ENCODE results near the gene KCTD19.

DNA sequence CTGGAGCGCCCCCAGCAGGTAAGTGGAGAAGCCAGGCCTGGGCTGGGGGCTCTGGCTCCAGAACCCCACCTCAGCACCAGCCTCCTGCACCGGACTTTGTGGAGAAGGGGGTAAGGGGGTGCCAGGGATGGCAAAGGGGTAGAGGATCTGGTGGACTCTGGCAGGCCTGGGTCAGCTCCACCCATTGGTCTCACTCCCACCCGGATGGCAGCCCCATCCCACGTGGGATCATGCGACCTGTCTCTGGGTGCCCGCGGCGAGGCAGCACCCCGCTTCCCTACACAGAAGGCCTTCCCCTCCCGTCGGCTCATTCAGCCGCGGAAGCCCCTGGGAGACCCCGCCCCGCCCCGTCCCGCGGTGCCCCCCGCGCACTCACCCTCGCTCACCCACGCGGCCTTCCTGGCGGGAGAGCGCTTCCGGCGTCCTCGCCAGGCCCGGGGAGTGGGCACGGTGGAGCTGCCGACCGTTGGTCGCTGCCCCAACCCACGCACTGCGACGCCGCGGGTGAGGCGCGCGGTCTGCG lies 47.7 kb downstream of the KCTD19 start:
- TF ChIP-seq POLR2AphosphoS5 (IDR thresholded peaks at IDR 0.05; ENCODE audit: low read depth, low read length) = no peak
- TF ChIP-seq SIN3A (IDR thresholded peaks at IDR 0.05; ENCODE audit: borderline replicate concordance, insufficient read depth, low read length) = no peak
- TF ChIP-seq, protein P1, sequence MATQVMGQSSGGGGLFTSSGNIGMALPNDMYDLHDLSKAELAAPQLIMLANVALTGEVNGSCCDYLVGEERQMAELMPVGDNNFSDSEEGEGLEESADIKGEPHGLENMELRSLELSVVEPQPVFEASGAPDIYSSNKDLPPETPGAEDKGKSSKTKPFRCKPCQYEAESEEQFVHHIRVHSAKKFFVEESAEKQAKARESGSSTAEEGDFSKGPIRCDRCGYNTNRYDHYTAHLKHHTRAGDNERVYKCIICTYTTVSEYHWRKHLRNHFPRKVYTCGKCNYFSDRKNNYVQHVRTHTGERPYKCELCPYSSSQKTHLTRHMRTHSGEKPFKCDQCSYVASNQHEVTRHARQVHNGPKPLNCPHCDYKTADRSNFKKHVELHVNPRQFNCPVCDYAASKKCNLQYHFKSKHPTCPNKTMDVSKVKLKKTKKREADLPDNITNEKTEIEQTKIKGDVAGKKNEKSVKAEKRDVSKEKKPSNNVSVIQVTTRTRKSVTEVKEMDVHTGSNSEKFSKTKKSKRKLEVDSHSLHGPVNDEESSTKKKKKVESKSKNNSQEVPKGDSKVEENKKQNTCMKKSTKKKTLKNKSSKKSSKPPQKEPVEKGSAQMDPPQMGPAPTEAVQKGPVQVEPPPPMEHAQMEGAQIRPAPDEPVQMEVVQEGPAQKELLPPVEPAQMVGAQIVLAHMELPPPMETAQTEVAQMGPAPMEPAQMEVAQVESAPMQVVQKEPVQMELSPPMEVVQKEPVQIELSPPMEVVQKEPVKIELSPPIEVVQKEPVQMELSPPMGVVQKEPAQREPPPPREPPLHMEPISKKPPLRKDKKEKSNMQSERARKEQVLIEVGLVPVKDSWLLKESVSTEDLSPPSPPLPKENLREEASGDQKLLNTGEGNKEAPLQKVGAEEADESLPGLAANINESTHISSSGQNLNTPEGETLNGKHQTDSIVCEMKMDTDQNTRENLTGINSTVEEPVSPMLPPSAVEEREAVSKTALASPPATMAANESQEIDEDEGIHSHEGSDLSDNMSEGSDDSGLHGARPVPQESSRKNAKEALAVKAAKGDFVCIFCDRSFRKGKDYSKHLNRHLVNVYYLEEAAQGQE (IDR thresholded peaks at IDR 0.05; ENCODE audit: insufficient read depth in 1 of 2, low read depth in 2 of 2, low read length in 2 of 2) = no peak
